Measurements from ENCODE around the gene SLA2. TPM values are rescaled to one million over a fixed set of nuclear protein-coding genes. Genes with fewer than 3 reads are reported as not detected.

The SLA2 gene
- total and polyA plus RNA-seq, 2 of the 8 experiments (the other 6 are each of a cell fraction or from before 2014, with no cell fraction given) = 0.18 TPM; not detected in 1

GRCh38 chr20:36584018-36584481 lies 61.9 kb downstream of the SLA2 start (continued):
- no peak for TF ChIP-seq TCF12 (IDR thresholded peaks at IDR 0.05; ENCODE audit: low read depth, low read length)
- TF ChIP-seq RAD21 (IDR thresholded peaks at IDR 0.05 in 1 of 2, conservative IDR thresholded peaks at IDR 0.05 in 1 of 2; ENCODE audit: low read depth in 2 of 2, low read length in 2 of 2) = no peak
- no peak for TF ChIP-seq KDM5A (IDR thresholded peaks at IDR 0.05; ENCODE audit: low read length)
- no peak for TF ChIP-seq SP2 (IDR thresholded peaks at IDR 0.05; ENCODE audit: low read length)
- no peak for TF ChIP-seq USF2 (IDR thresholded peaks at IDR 0.05; ENCODE audit: low read length)
- TF ChIP-seq JUND (IDR thresholded peaks at IDR 0.05; ENCODE audit: low read length) = no peak
